Measurements from ENCODE around the gene RHOV.

Gene RHOV

GRCh38 chr15:40873694-40874561 lies at the start of gene RHOV:
Gene RHOV (minus strand): TSS chr15:40874234. CDS start chr15:40874139, 95 bp downstream.
- peak; percentile 51 for DNase-seq

GRCh38 chr15:40923551-40923950 lies 49.5 kb upstream of the RHOV start:
- DNase-seq, result no peak

DNA sequence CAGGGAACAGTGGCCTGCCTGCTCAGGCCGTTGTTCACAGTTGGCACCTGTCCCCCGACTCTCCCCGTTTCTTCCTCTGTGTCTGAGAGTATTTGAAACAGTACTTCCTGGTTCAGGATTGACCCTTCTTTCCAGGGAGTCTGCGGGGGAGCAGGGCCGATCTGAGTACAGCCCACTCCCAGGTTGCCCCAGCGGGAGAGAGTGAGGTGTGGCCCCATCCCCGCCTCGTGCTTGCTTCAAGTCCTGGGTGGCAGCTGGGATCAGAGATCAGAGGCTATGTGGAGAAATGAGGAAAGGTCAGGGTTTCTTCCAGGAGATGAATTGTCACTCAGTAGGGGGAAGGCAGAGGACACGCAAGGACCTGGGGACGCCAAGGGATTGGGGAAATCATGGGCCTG lies 48.6 kb upstream of the RHOV start:
- no peak for DNase-seq

DNA sequence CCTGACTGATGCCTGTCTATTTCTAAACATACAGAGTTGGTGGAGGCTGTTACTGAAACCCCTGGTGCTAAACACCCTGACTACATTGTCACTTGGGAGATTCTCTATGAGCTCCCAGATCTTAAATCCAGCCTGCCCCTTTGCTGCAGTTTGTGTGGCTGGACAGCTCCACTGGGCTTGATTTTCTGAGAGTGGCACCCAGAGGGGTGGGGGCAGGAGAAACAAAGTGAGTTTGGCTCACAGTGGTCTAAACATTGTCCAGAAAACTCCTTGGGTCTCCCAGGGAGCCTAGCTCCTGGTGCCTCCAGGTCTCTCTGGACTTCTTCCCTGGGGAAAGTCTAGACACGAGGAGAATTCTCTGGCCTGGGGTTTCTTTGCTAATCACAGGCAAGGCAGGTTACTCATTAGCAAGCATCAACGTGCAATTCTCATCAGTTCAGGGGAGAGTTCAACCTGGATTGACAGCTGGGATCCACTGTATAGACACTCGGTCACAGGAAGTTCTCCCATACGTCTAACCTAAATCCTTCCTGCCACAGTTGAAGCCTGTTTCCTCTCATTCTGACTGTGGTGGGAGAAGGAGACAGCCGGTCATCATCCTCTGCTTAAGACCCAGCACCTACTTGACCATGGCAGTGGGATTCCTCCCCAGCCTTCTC lies 48.0 kb upstream of the RHOV start:
- no peak for DNase-seq

- peak; percentile 28 for DNase-seq
Observed at GRCh38 chr15:40918799-40919392, 44.9 kb upstream of the RHOV start.

DNA sequence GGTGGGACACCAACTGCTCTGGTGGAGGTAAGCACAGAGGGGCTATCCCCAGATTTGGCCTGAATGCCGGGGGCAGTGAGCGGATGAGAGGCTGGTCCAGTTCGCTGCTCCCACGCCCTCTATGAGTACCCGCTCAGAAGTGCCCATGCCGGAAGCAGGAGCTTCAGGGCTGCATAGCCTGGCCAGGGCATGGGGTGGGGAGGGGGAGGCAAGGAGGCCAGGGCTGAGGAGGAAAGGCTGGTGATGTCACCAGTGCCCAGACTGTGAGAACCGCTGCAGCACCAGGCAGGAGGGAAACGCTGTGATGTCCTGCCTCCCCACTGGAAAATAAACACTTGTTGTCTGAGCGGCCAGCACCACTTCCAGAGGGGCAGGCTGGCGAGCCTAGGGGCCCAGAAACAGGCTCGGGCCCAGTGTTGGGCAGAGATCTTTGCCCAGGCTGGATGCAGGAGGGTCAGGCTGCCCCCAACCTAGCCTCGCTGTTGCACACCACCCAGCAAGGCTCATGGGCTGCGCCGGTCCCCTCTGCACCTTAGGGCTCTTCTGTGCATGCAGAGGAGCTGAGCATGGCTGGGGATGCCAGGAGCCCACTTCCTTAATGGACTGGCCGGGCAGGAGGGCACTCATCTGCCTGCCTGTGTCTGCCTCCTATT lies 44.2 kb upstream of the RHOV start:
- DNase-seq, result peak; percentile 28

GRCh38 chr15:40917585-40917984 lies 43.6 kb upstream of the RHOV start:
- DNase-seq, result no peak

GRCh38 chr15:40915679-40916078 lies 41.6 kb upstream of the RHOV start:
- DNase-seq, result no peak

GRCh38 chr15:40915116-40915661 lies 41.2 kb upstream of the RHOV start:
- DNase-seq, result no peak

GRCh38 chr15:40914486-40914885 lies 40.5 kb upstream of the RHOV start:
- DNase-seq, result no peak

GRCh38 chr15:40914013-40914412 lies 40.0 kb upstream of the RHOV start:
- DNase-seq, result no peak

- DNase-seq, result no peak
Observed at GRCh38 chr15:40912478-40912877, 38.4 kb upstream of the RHOV start.

DNA sequence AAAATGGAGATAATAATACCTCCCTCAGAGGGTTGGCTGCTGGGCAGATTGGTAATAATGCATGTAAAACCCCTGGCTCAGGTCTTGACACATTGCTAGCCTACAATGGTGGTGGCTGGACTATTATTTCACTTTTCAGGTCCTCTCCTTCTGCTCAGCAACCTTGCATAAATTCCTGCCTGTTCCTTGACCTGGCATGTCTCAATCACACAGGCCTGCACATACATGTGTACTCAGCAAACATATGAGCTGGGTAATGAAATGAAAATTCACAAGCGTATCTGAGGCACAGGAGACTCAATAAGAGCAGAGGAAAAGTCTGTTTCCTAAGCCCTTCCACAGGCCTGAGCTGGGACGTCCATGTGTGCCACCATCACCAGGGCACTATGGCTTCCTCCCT lies 37.7 kb upstream of the RHOV start:
- no peak for DNase-seq

DNA sequence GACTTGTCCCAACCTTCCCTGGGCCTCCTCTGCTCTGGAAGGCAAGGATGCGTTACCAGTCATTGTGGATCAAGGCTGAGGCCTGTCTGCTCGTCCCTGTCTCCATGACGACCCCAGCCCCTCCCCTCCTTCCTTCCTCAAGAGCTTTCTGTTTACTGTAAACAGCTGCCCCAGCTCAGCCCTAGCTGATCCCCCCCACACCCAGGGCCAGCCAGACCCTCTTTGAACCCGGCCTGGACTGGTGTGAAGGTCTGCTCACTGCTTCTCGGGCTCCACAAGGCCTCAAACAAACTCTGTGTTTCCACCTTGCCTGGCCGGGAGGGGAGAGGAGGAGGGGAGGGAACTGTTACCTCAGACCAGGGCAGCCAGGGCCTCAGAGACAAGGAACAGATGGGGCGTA lies 37.1 kb upstream of the RHOV start:
- DNase-seq, result peak; percentile 34

GRCh38 chr15:40909662-40910630 lies 35.9 kb upstream of the RHOV start:
- DNase-seq, result peak; percentile 13

- DNase-seq, result no peak
Observed at GRCh38 chr15:40908095-40908494, 34.1 kb upstream of the RHOV start.

GRCh38 chr15:40906991-40907802 lies 33.2 kb upstream of the RHOV start:
- peak; percentile 77 for DNase-seq

DNA sequence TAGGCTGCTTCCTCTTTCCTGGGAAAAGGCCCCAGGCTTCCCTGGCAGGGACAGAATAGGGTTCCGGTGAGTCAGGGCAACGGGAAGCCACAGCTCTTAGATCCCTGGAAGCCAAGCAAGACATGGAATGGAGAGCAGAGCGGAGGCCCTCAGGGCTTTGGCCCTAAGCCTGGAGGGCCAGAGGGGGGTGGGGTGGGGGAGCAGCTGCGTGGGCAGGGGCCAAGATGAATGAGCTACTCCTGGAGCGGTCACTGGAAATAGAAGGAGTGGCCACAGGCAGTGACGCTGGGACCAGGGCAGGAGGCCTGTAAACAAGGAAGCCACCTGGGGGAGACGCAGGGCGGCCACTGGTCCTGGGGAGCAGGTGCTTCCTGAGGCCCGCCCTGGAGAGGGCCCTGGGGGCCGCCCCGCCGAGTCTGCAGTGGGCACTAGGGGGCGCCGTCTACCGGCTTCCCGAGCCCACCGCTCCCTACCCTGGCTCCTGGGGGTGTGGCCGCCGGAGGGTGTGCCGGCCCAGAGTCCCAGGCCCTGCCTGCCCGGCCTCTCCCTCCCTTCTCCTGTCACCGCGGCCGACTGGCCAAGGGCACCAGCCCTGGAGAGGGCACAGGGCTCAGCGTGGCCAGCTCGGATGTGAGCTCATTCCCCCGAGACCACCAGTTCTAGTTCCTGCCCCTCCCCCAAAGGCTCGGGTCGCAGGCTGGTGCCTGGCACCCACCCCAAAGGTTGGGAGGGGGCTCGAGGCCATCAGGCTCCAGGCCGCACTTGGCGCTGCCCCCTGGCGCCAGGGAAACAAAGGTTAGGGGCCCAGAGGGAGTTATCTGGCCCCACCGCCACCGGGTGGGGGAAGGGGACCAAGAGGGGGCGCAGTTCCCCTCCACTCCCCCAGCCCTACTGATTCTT lies 32.3 kb upstream of the RHOV start:
- DNase-seq, result peak; percentile 94

DNA sequence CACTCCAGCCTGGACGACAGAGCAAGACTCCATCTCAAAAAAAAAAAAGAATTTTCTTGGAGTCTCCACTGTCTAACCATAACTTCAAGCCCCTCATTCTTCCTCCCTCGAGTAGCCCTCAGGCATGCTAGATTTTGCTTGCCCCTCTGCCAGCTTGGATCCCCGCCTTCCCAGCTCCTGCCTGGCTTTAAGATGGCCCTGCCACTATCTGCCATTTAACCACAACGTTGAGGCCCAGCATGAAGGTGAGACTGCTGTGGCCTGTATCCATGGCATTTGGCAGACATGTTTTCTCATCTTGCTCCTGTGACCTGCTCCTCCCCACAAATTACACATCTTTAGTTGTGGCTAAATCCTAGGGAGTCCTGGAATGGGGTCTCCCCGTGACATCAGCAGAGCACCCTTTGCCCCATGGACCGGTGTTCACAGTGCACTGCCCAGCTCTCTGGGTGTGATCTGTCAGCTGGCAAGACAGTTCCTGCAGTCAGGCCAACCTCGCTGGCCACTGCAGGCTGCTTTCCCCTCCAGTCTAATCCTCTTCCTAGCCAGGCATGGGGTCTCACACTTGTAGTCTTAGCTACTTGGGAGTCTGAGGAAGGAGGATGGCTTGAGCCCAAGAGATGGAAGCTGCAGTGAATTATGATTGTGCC lies 30.6 kb upstream of the RHOV start:
- DNase-seq, result no peak

Data from femur (tissue), 1 donor.